ENCODE data around the gene HERC3.

HERC3 gene

DNA sequence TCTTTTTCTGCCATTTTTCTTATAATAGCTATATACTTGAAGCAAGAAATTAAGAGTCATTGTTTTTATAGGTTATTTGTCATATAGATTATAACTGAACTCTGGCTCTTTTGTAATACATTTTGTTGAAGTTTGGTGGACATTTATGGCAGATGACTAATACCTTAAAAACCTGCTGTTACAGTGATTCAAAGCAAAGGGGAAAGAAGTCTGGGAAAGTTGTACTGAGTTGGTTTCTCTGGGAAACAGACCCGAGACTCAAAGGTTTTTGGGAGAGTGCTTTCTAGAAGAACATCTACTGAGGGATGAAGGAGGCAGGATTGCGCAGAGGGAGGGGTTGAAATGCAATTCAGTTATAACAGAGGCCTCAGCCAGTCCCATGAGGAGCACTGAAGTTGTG lies 69.5 kb downstream of the HERC3 start:
- DNase-seq = no peak

DNA sequence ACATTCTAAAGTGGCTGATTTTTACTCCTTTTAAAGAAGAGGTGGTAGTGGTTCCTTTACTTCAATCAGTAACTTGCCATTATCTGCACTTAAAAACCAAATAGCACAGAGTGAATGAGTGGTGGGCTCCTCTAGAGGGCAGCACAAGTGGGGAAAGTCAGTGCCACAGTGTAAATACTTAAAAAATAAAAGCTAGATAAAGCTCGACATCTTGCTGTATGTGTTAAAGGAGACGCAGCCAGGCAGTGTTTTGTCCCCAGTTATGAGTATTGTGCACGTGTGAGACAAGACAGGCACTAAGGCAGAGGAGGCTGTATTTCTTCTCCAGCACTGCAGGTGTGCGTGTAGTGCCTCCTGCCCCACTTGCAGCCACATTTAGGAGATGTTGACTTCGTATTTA lies 80.7 kb downstream of the HERC3 start:
- peak; percentile 31 for DNase-seq

DNA sequence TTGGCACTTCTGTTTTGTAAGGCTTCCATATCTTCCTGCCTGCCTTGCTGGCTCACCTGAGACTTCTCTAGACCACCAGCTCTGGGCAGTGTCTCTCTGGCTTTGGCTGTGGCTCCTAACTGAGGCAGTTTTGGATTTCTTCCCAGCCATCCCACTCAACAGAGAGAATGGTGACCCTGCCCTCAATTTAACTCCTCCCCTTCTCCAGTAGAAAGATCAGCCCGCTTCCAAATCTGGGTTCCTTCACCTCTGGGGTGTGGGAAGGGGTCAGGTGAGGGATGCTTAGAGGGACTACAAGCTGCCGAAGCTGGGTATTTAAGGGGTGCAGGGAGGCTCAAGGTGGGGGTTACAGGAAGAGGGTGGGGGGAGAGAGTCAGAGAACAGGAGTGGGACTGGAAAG lies 81.6 kb downstream of the HERC3 start:
- DNase-seq = no peak

DNA sequence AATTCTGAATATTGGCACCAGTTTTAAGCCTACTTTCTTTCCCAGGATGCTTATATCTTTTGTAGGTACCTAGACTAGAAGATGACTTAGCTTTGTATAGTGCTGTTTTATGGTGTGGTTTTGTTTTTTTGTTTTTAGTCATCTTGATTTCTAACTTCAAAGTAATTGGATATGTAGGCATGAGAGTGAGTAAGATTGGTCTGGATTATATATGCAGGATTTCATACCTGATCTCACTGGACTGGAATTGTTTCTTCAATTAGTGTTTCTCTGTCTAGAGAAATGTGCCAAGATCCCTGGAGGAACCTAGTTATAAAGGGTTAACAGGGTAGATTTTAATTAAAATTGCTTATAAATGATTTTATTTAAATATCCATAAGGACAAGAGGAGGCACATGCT lies 82.3 kb downstream of the HERC3 start:
- no peak for DNase-seq

DNA sequence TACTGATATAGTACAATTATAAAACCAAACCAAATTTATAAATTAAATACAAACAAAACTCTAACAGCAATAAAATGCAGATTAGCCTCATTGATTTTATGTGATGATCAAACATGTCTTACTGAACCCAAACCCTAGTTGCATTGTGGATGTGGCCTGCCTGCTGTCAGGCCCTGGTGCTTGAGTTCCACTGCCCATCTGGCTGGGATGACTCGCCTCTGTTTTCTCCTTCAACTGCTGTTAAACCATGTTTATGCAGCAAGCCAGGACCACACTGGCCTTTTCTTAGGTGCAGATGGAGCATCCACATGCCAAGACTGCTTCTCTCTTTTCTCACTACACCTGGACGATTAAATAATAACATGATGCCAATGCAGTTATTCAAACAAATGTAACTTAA lies 82.7 kb downstream of the HERC3 start:
- DNase-seq = no peak

DNA sequence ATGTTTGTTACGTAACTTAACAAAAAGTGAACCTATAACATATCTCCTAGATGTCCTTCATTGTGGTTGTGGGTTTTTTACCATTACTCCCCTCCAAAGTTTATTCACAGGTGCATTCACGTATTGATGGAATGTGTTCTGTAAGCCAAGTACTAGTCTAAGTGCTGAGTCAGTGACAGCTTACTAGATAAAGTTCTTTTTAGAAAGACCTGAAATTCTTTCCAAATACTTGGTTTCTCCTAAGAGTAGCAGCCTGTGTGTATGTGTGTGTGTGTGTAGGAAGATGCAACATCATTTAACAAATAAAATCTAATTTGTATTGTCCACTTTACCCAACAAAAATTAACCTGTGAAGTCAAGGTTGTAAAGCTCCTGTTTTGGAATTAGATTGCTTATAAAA lies 83.3 kb downstream of the HERC3 start:
- DNase-seq = no peak

DNA sequence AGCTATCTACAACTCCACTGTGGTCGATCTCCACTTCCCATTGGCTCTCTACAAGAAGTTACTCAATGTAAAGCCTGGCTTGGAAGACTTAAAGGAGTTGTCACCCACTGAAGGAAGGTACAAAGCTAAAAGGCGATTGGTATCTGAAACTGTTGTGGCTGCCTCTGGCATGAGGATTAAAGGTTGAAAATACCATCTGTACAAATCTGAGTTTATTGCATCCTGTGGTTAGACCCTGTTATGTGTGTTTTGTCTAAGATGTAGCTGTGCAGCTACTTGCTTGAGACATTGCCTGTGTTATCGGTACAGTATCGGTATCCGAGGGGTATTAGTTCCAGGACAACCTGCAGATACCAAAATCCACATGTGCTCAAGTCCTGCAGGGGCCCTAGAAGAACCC lies 88.9 kb downstream of the HERC3 start:
- DNase-seq = no peak

DNA sequence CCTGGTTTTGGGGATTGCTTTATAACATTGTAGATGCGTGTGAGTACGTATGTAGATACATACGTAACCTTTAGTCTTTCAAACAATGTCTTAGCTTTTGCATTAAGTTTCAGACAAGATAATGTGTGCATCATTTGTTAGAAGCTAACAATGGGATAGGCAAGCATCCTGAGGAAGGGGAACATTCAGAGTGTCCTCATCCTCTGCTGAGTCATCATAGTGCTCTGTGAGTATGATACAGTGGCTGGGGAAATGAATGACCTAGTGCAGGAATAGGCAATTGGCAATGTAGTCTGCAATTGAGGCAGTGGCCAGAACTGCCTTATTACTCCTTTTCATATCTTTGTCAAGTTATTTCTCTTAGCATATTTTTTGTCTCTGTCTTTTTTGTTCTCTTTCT lies 98.1 kb downstream of the HERC3 start:
- DNase-seq = no peak

DNA sequence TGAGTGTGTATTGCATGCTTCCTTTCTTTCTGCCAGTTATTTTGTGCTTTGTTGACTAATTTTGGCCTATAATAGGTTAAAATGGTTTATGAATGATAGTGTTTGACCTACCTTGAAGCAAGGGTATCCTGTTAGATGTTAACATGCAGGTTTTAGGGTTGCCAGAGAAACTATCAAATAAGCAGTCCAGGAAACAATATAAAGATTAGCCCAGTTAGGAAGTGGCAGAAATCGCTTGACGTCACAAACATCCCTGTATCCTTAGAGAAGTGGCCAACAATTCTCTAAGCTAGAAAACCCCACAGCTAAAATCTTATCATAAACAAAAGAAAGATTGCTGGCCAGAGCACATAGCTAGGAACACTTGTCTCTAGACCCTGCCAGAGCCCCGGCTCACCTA lies 101.5 kb downstream of the HERC3 start:
- DNase-seq = no peak

DNA sequence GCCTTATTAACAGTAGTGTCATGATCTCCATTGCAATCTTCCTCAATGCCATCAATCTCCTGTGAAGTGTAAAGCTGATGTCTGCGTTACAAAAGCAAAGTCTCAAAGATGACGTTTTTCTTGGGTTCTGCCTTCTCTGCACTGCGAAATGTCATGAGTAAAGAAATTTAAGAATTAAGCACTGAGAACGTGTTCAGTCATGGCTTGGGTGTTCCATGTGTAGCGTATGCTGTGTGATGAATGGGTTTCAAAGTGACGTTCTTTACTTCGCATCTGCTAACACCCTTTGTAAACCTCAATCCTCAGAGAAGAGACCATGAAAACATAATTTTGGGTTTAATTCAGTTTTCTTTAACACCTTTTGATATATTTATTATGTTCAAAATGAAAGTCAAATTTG lies 104.3 kb downstream of the HERC3 start:
- DNase-seq = no peak

DNA sequence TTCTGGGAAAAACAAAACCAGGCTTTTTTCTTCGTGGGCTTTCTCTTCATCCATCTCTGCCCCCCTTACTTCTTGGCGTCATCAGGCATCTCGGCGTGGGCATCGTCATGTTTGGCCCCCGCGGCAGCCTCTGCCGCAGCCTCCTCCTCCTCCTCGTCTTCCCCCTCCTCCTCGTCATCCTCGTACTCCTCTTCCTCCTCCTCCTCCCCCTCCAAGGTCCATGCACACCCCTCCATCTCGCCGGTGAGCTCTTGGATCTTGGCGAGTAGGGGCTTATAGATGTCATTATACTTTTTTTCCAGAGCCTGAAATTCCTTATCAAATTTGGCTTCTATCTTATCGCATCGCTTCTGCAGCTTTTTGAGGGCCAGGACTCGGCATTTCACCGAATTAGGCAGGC lies 104.9 kb downstream of the HERC3 start:
- DNase-seq = peak; percentile 36

DNA sequence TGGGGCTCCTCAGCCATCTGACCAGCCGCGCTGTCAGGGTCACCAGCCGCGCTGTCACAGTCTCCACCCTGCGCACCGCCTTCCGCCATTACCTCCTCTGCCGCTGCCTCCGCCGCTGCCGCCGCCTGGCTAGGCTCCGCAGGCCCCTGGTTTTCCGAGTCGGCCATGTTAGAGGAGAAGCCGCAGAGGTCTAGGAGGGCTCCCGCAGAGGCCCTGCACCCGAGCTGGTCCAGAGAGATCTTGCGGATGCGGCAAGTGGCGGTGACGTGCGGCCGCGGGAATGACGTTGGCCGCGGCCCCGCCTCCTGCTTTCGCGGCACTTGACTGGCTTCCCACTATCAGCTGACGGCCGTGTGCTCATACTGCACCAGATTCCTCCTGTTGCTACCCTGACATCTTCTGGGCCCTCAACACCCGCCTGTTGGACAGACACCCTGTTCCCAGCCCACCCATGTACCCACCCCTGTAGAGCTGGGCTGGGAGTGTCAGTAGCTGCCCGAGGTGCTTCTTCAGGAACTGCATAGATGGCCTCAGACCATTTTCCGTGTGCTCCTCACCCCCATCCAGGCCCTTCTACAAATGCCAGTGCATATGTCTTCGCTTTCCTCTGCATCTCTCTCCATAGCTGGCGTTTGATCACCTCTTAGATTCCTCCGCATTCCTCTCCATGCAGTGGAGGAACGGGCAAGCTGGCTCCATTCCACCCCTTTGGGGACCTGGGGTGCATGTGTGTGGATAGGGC lies 105.5 kb downstream of the HERC3 start, which contains the start of gene NAP1L5:
TSS of gene NAP1L5 (minus strand) at position 242 of the 742 bp plus-strand sequence. CDS start at position 167, 75 bp downstream.
- peak; percentile 81 for DNase-seq

DNA sequence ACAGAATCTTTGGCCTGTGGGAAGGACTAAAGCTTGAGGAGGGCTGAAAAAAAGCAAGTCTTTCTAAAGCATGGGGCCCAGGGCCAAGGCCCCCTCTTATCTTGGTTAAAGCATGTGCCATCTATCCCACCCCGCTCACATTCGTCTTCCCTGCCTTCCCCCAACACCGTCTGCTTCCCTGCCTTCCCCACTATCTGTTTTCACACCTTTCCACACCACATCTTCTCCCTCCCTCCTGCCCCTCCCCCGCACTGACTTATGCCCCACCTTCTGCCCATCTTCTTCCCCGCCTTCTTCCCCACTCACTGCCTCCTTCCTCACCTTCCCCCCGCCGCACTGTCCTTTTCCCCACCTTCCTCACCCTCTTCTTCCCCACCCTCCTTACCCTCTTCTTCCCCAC lies 106.2 kb downstream of the HERC3 start:
- DNase-seq = no peak

DNA sequence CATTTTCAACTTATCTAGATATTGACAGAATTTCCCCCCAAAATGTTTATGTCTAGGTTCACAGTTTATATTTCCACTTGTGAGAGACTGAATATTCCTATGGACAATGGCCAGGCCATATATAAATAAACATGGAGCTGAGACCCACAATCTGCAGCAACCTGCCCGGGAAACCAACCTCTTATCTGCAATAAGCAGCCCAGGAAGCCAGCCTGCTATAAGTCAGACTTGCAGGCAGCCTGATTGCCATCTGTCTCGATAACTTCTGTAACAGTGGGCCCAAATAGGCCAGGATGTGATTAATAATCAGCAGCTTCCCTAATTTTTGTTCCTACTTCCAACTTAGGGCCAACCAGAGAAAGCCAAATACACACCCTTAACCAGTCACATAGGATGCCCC lies 110.5 kb downstream of the HERC3 start:
- DNase-seq = no peak

DNA sequence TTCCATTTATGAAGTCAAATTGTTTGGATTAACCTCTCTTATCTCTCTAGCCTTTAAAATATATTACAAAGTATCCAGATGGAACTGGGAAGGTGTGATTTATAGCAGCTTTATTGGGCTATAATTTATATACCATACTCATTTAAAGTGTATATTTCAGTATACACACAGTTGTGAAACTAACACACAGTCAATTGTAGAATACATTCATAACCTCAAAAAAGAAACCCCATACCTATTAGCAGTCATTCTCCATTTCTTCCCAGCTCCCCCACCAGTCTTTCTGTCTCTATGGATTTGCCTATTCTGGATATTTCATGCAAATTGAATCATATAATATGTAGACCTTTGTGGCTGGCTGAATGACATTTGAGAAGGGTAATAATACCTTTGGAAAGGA lies 112.9 kb downstream of the HERC3 start:
- no peak for DNase-seq

DNA sequence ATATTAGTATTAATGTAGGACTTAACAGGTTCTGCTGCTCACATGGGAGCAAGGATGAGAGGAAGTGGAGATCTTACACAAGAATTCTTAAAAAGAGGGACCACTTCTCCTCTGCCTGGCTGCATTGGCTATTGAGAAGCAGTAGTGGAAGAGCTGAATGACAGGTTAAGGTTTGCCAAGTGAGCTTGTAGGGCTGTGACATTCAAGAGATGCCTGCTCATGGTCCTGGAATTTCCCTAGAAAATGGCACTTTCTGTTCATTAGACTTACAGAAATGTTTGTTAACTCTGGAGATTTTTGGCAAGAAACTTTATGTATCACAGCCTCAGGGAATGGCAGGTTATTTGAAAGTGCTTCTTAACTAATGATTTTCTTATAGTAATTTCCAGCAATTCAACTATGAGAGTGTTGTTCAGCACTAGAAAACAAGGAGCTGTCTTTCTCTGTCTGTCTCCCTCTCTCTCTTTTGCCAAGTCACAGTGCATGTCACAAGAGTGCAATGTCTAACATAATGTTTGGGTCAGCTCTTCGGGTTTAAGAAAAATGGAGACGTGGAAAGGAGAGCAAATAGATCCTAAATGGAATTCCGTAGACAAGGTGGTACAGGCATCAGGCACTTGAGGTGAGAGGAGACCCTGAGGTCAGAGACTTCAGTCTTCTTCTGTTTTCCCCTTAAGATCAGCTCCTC lies 113.7 kb downstream of the HERC3 start:
- no peak for DNase-seq

DNA sequence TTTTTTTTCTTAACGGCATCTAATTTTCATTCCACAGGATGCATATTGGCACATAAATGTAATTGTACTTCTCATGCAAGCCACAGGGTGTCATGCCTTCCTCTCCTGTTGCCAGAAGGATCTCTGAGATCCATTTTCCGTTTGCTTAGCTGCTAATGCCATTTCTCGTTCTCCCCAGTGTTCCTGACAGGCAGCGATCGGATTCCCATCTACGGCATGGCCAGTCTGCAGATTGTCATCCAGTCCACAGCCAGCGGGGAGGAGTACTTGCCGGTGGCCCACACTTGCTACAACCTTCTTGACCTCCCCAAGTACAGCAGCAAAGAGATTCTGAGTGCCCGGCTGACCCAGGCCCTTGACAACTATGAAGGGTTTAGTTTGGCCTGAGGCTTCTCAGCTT lies 114.3 kb downstream of the HERC3 start:
- no peak for DNase-seq

DNA sequence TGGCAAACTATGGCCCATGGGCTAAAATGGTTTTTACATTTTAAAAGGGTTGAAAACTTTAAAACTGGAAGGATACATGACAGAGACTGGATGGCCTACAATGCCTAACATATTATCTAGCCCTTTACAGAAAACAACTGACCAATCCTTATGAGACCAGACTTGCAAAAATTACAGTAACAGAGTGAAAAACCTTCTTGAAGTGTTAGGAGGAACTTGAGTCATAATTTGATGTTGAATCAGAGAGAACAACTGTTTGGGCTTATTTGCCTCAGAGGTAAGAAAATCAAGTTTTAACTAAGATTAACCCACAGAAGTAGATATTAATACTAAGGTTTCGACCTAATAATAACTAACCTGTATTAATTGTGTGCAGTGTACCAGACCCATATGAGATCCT lies 117.7 kb downstream of the HERC3 start:
- no peak for DNase-seq

DNA sequence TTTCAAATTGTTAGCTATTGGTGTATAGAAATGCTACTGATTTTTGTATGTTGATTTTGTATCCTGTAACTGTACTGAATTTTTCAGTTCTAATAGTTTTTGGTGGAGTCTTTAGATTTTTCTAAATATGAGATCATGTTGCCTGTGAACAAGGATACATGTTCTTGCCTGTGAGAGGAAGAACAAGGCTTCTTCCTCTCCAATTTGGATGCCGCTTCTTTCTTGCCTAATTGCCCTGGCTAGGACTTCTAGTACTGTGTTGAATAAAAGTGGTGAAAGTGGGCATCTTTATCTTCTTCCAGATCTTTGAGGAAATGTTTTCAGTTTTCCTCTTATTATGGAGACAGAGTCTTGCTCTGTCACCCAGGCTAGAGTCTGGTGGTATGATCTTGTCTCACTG lies 121.5 kb downstream of the HERC3 start:
- no peak for DNase-seq

DNA sequence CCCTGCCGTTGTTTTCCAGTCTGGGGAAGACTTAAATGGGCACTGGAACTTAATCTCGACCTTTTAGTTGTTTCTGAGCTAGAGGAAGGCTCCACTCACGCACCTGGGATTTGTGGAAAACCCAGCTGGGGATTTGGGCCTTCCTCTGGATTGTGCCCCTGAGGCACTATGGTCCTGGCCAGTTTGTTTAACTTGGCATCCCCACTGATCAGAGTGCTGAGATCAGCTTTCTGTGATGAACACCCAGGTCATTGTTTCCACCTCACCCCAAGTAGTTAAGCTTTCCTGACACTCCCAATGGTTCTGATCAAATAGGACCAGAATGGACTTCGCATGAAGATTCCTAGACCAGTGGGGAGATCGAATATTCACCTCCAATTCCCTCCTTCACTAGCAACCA lies 125.8 kb downstream of the HERC3 start:
- no peak for DNase-seq

DNA sequence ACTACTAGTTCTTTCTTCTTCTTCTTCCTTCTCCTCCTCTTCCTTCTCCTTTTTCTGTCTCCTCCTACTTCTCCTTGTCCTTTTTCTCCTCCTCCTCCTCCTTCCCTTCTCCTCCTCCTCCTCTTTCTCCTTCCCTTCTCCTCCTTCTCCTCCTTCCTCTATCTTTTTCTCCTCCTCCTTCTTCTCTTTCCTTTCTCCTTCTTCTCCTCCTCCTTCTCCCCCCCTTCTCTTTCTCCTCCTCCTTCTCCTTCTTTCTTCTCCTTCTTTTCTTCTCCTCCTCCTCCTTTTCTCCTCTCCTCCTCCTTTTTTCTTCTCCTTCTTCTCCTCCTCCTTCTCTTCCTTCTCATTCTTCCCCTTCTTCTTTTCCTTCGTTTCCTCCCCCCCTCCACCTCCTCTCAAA lies 127.1 kb downstream of the HERC3 start:
- DNase-seq = no peak

DNA sequence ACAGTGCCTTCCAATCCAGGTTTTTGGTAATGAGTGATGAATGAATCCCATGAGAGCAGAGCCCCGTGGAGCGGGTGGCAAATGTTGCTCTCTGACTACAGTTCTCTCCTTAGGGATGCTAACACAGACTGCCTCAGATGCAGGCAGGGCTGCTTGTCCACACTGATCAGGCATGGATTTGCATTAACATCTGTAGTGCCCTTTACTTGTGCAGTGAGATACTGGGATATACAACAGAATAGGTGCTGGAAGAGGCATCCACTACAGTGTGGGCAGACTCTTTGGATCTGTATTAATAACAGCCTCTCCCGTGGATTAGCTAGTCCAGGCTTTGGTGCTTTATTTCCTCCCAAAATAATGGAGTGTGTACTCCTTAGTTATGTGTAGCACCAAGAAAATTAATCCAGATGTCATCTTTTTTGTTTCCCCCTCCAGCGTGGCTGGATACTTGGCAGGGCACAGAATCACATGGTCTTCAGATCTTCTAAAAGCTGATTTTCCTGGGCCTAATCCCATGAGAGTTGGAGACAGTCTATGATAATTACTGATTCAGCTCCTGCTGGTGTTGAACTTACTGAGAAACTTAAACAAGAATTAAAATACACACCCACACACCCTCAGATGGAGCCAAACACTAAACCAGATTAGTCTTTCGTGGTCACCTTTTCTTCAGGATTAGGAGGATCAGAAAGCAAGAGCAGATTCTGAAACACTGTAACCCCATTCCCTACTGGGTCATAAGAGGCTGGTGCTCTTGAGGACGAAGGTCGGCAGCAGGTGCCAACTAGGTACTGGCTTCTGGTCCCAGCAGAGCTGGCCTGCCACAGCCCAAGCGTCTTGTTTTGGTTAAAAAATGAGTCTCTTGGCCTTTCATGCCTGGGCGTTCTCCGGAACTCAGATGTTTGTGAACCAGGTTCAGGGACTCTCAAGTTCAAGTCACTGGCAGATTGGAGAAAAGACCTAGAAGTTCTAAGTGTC lies 128.5 kb downstream of the HERC3 start:
- DNase-seq = no peak

DNA sequence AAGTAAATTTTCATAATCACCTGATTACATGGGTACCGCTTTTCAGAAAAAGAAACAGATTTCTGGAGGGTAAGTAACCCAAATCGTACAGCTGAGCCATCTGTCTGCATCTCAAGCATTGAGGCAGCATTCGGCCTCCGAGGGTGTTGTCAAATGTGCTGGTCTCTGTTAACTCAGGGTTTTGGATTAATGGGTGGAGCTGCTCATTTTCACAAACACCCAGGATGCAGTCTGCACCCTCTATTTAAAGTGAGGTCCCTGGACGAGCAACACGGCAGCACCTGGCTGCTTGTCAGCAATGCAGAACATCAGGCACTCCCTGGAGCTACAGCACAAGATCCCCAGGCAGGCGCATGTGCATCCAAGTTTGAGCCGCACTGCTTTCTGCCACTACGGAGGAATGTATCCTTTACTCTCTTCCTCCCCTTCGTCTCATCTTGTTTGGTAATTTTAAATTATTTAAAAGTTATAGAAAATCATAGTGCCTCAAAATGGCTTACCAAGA lies 130.0 kb downstream of the HERC3 start:
- DNase-seq = no peak
